Mesangial cell (primary cell): ENCODE results near the gene LYSMD4. TPM values are rescaled to one million over a fixed set of nuclear protein-coding genes. Genes with fewer than 3 reads are reported as not detected.

Source experiments
- total RNA-seq: library from RNA; depleted of rRNA; stranded (reverse); fragments of >200 nt; gene quantifications from 2 replicates; pipeline ENCODE4 v1.2.3, GENCODE V29; 2015

LYSMD4 gene
- 8.5 and 8.6 TPM in 2 replicates for total RNA-seq

DNA sequence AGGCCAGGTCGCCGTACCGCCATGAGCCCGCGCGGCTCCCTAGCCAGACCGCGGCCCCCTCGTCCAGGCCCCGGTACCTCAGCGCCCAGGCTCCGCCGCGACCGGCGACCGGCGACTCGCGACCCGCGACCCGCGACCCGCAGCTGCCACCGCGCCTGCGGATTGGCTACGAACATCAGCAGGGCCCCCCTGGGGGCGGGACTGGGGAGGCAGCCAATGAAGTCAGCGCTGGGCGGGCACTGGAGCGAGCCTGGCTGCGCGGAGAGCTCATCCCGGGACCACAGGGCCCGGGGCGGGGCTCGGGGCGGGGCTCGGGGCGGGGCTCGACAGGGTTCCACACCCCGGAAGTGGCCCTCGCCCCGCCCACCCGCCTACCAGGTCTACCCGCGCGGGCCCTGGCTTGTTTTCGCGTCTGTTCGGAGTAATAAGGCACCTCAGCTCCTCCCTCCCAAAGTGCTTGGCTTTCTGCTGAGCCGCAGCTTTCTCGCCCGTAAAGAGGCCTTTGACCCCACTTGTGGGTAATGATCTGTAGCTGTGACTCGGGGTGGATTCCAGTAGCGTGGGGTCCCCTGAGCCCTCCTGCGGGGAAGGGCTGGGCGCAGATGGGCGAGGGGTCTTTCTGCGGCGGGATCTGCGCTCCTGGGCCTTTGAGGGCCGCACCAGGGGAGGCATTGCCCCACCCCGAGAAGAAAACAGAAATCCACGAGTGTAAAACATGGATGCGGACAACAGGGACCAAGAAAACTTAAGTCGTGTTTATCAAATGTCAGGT is at the start of gene LYSMD4:
LYSMD4 (minus strand) TSS at position 170 of the 772 bp plus-strand sequence. CDS start 1,438 bp downstream, outside the sequence.

Other genes starting within 250 kb of the LYSMD4 start
- gene MEF2A, start 167.5 kb downstream of the LYSMD4 start, total RNA-seq = 18.6 and 40.9 TPM in 2 replicates